ENCODE measurements around the gene DNER. TPM values are rescaled to one million over a fixed set of nuclear protein-coding genes. Genes with fewer than 3 reads are reported as not detected.

DNER gene
- total and polyA plus RNA-seq, 2 of the 4 experiments (the other 2 are of a cell fraction), result under 0.01 to 0.14 TPM

GRCh38 chr2:229344955-229345354 is 369.4 kb downstream of the DNER start:
- dilution Hi-C loops (cut with HindIII; ENCODE audit: low sequenced_read_pairs, unreplicated experiment), result no loop called here
- Histone ChIP-seq H3K9me3 (ENCODE audit: control insufficient read depth, insufficient read depth, low read length) (peaks cover 6% of the 10 kb centered on the region; the same call in 1 of the 2 replicates), H2AK5ac (ENCODE audit: low read depth, low read length) (no peak overlapping the region), H3K18ac (ENCODE audit: low read depth, low read length) (no peak overlapping the region), H3K4me2 (ENCODE audit: low read depth, low read length) (no peak overlapping the region), H2BK120ac (ENCODE audit: low read depth, low read length) (no peak overlapping the region), H3K27me3 (ENCODE audit: control insufficient read depth, insufficient read depth, low read length) (no peaks in the 10 kb centered on the region), H4K5ac (ENCODE audit: low read depth, low read length) (no peak overlapping the region), H3K4ac (ENCODE audit: low read depth, low read length) (no peak overlapping the region), H3K27ac (ENCODE audit: insufficient read depth, low read length) (no peak overlapping the region), H2BK5ac (ENCODE audit: low read depth, low read length, poor library complexity, severe bottlenecking) (no peak overlapping the region), H3K9ac (ENCODE audit: low read depth, low read length) (no peak overlapping the region), H4K8ac (ENCODE audit: low read depth in 2 of 2, low read length in 2 of 2) (no peak overlapping the region), H3K9me1 (ENCODE audit: insufficient read depth, low read length) (no peaks in the 10 kb centered on the region), H3K36me3 (ENCODE audit: control insufficient read depth, insufficient read depth, low read length) (no peaks in the 10 kb centered on the region), H2BK15ac (ENCODE audit: low read depth, low read length) (no peak overlapping the region), H3K79me1 (ENCODE audit: low read depth in 1 of 2, low read length in 2 of 2) (no peaks in the 10 kb centered on the region), H3K4me3 (ENCODE audit: insufficient read depth, low read depth, low read length) (no peak overlapping the region), H3K4me1 (ENCODE audit: control insufficient read depth, insufficient read depth, low read length) (no peaks in the 10 kb centered on the region), H2BK20ac (ENCODE audit: low read depth, low read length) (no peak overlapping the region), H3K56ac (ENCODE audit: extremely low read depth, insufficient read depth, low read length) (no peak overlapping the region), H2AFZ (replicated peaks; ENCODE audit: low read length, poor library complexity) (no peak overlapping the region), H2AK9ac (replicated peaks; ENCODE audit: low read depth, low read length, poor library complexity) (no peak overlapping the region), H4K20me1 (ENCODE audit: insufficient read depth, low read length) (no peaks in the 10 kb centered on the region), H3K14ac (replicated peaks; ENCODE audit: low read depth, low read length) (no peak overlapping the region), H4K91ac (ENCODE audit: insufficient read depth, low read depth, low read length) (no peak overlapping the region), H3K23ac (ENCODE audit: low read depth, low read length) (no peak overlapping the region)
- intact Hi-C loops (cut with micrococcal nuclease), result no loop called here
- POLR2A ChIA-PET (ENCODE audit: unreplicated experiment), result no interaction called here
- TF ChIP-seq CHD1 (IDR thresholded peaks at IDR 0.05; ENCODE audit: low read depth, low read length) (no peak), CEBPB (IDR thresholded peaks at IDR 0.05; ENCODE audit: low read depth, low read length) (no peak), RAD21 (IDR thresholded peaks at IDR 0.05; ENCODE audit: low read length) (no peak), MAZ (IDR thresholded peaks at IDR 0.05; ENCODE audit: borderline replicate concordance, low read depth, low read length) (no peak), FOS (IDR thresholded peaks at IDR 0.05; ENCODE audit: low read depth, low read length) (no peak), SMC3 (IDR thresholded peaks at IDR 0.05; ENCODE audit: low read depth, low read length) (no peak), MXI1 (IDR thresholded peaks at IDR 0.05; ENCODE audit: borderline replicate concordance, low read depth, low read length) (no peak), BHLHE40 (IDR thresholded peaks at IDR 0.05; ENCODE audit: low read depth, low read length) (no peak), MAFK (IDR thresholded peaks at IDR 0.05; ENCODE audit: low read depth, low read length) (no peak), NFE2L2 (IDR thresholded peaks at IDR 0.05; ENCODE audit: low read depth, low read length) (no peak), USF2 (IDR thresholded peaks at IDR 0.05; ENCODE audit: low read depth, low read length) (no peak)
- CTCF ChIA-PET, result no interaction called here
- WGBS, 2 experiments (ENCODE audit: extremely low coverage in 2 of 2, insufficient read length in 1 of 2), result 60% methylated on average over 1 of the region's 4 CpGs; no CpG with 5 or more reads in 1 of the 2 experiments
- no TSS peak for BruUV-seq (replicated peaks)
- ATAC-seq (ENCODE audit: low read depth) (no peak), DNase-seq (no peak)
- in situ Hi-C loops (cut with MboI; ENCODE audit: low sequenced_read_pairs), result no loop called here

Data from IMR-90 (cell line).